OCI-LY7 (cell line): ENCODE measurements around the gene WDR35. TPM values are rescaled to one million over a fixed set of nuclear protein-coding genes. Genes with fewer than 3 reads are reported as not detected.
A peak's percentile ranks its signal among the peaks of the same experiment; 100 is the strongest.

Experiments used
- BruUV-seq: library from RNA; stranded (reverse); fragments of 400-500 nt; replicated peaks from 2 replicates; lab custom pipeline; 2021; lab: Mats Ljungman, UMichigan
- CTCF ChIA-PET: fragments of 300-600 bp; sonication (Branson Sonifier 250); formaldehyde crosslinking; loops from one replicate; lab custom pipeline; 2022; ENCODE audit warnings: antibody characterized with exemption; ENCODE audit not compliant: unreplicated experiment; lab: Charles Lee
- POLR2A ChIA-PET: fragments of 300-600 bp; sonication (Branson Sonifier 250); formaldehyde crosslinking; loops from one replicate; lab custom pipeline; 2022; ENCODE audit warnings: antibody characterized with exemption; lab: Charles Lee
- DNase-seq: peaks from one replicate; pipeline ENCODE4 v3.0.0-alpha.2; 2015; ENCODE audit warnings: low spot score
- H2AFZ ChIP-seq: fragments of 200-600 bp; sonication (generic), shearing (Covaris generic); 2 replicates; pipeline ENCODE4 v1.6.1; 2014; ENCODE audit warnings: mild to moderate bottlenecking, antibody characterized with exemption, low read length, moderate library complexity
- H3K27ac ChIP-seq: fragments of 200-600 bp; sonication (generic); 2 replicates; pipeline ENCODE4 v1.5.1; 2014; ENCODE audit warnings: mixed run types, low read depth, mild to moderate bottlenecking, moderate library complexity, low read length, inconsistent platforms; ENCODE audit not compliant: poor library complexity, severe bottlenecking
- H3K36me3 ChIP-seq: fragments of 200-600 bp; sonication (generic); 2 replicates; pipeline ENCODE4 v1.6.1; 2014; ENCODE audit warnings: mild to moderate bottlenecking, antibody characterized with exemption, low read length, moderate library complexity, mixed read lengths; ENCODE audit not compliant: insufficient read depth
- H3K4me1 ChIP-seq: fragments of 200-600 bp; sonication (generic); 2 replicates; pipeline ENCODE4 v1.5.1; 2014; ENCODE audit warnings: mild to moderate bottlenecking, low read length; ENCODE audit not compliant: insufficient read depth, poor library complexity, severe bottlenecking
- H3K4me2 ChIP-seq: fragments of 200-600 bp; sonication (generic); 2 replicates; pipeline ENCODE4 v1.6.1; 2014; ENCODE audit warnings: mild to moderate bottlenecking, low read length
- H3K4me3 ChIP-seq: fragments of 200-600 bp; sonication (generic); 2 replicates; pipeline ENCODE4 v1.5.1; 2014; ENCODE audit warnings: mild to moderate bottlenecking, low read depth, low read length; ENCODE audit not compliant: poor library complexity, severe bottlenecking
- H3K79me2 ChIP-seq: fragments of 200-600 bp; sonication (generic); 2 replicates; pipeline ENCODE4 v1.6.1; 2016; ENCODE audit warnings: low read depth, mild to moderate bottlenecking, low read length, moderate library complexity, mixed read lengths; ENCODE audit not compliant: insufficient read depth
- H3K9me2 ChIP-seq: fragments of 200-600 bp; sonication (generic); 2 replicates; pipeline ENCODE4 v1.6.1; 2016; ENCODE audit warnings: mild to moderate bottlenecking, low read length, mixed read lengths; ENCODE audit not compliant: insufficient read depth
- H3K9me3 ChIP-seq: fragments of 200-600 bp; sonication (generic); 2 replicates; pipeline ENCODE4 v1.6.1; 2014; ENCODE audit warnings: mild to moderate bottlenecking, mixed run types, low read length, mixed read lengths
- H4K20me1 ChIP-seq: fragments of 200-600 bp; sonication (generic); 2 replicates; pipeline ENCODE4 v1.6.1; 2014; ENCODE audit warnings: mild to moderate bottlenecking, antibody characterized with exemption, low read length, moderate library complexity, mixed read lengths; ENCODE audit not compliant: insufficient read depth
- CTCF ChIP-seq: fragments of 200-600 bp; sonication (generic); conservative IDR thresholded peaks from 2 replicates; pipeline ENCODE4 v1.5.1; 2014; ENCODE audit warnings: mild to moderate bottlenecking, antibody characterized with exemption, low read length, moderate library complexity, mixed read lengths
- EZH2phosphoT487 ChIP-seq: fragments of 200-600 bp; sonication (generic); IDR thresholded peaks from 2 replicates; pipeline ENCODE4 v1.6.1; 2018; ENCODE audit warnings: low read depth, borderline replicate concordance, mild to moderate bottlenecking, mixed run types, antibody characterized with exemption, low read length, moderate library complexity, mixed read lengths
- intact Hi-C: fragments of 100-400 bp; cut with micrococcal nuclease; formaldehyde crosslinking; loops from one replicate; pipeline ENCODE4 v1.10.0; 2022; ENCODE audit not compliant: unreplicated experiment
- total RNA-seq, 2 experiments: library from RNA; depleted of rRNA in 1 of 2; stranded (reverse); fragments of >200 nt in 1 of 2; shearing (Covaris generic) in 1 of 2; gene quantifications; 2 replicates each; pipeline ENCODE4 v1.2.3, GENCODE V29; 2014 to 2022

Gene WDR35
- total RNA-seq, 2 experiments from 2014 or later = 0.06 to 1.5 TPM

GRCh38 chr2:19899985-19900930 is 89.6 kb downstream of the WDR35 start:
- POLR2A ChIA-PET = interaction anchor here (0.5 to 1.0 kb wide), 8 partner anchors 9 to 120 kb away, joined by 3 to 4 read pairs (median 3); no protein-coding TSS in a partner anchor
- CTCF ChIA-PET = no interaction called here
- Histone ChIP-seq H3K4me3 (peak overlapping the region; percentile 89), H3K9me3 (no peaks in the 10 kb centered on the region), H3K27ac (peak overlapping the region; percentile 82), H3K79me2 (peaks cover 63% of the 10 kb centered on the region), H2AFZ (peak overlapping the region; percentile 83; the same call in 1 of the 2 replicates), H3K4me1 (peaks cover 25% of the 10 kb centered on the region), H4K20me1 (0 out of 2 replicates have a peak, but pooled peaks cover 8% of the 10 kb centered on the region), H3K9me2 (no peaks in the 10 kb centered on the region), H3K36me3 (peaks cover 5% of the 10 kb centered on the region; the same call in 1 of the 2 replicates), H3K4me2 (peak overlapping the region; percentile 88)
- BruUV-seq = no TSS peak
- intact Hi-C loops = loop anchor here (2.0 to 10.0 kb wide), 4 partner anchors 451 to 1338 kb away; partner anchors contain the start of genes LDAH, PUM2 and RDH14
- no peak for TF ChIP-seq CTCF
- no peak for TF ChIP-seq EZH2phosphoT487
- peak; percentile 47 for DNase-seq

- Histone ChIP-seq H3K4me1 (peaks cover 25% of the 10 kb centered on the region), H3K27ac (no peak overlapping the region), H4K20me1 (0 out of 2 replicates have a peak, but pooled peaks cover 8% of the 10 kb centered on the region), H3K9me3 (no peaks in the 10 kb centered on the region), H3K36me3 (0 out of 2 replicates have a peak, but pooled peaks cover 5% of the 10 kb centered on the region), H2AFZ (no peak overlapping the region), H3K9me2 (no peaks in the 10 kb centered on the region), H3K4me2 (peak overlapping the region; percentile 40), H3K79me2 (peaks cover 63% of the 10 kb centered on the region), H3K4me3 (no peak overlapping the region)
- CTCF ChIA-PET = no interaction called here
- POLR2A ChIA-PET = interaction anchor here (0.6 kb wide), 1 partner anchor 8 kb away, joined by 3 read pairs; no protein-coding TSS in a partner anchor
- intact Hi-C loops = loop anchor here (10.0 kb wide), 1 partner anchor 926 kb away; the partner anchor contains the start of gene LDAH
- no peak for DNase-seq
- TF ChIP-seq CTCF (no peak), EZH2phosphoT487 (no peak)
- BruUV-seq = no TSS peak
Measured at GRCh38 chr2:19898592-19899329, 91.1 kb downstream of the WDR35 start.
